SK-N-SH (cell line): ENCODE measurements around the gene KRTAP4-3.
"Not testable (repeated sequence)": the region's sequence is repeated elsewhere in the genome, so short reads cannot be mapped to it uniquely, and the experiment has no call there.

Source experiments
- FOXM1 ChIP-seq: IDR thresholded peaks from 2 replicates; pipeline ENCODE4 v1.4.0; 2012; ENCODE audit warnings: low read depth, mild to moderate bottlenecking
- GATA2 ChIP-seq: sonication (generic); formaldehyde crosslinking; IDR thresholded peaks from 2 replicates; pipeline ENCODE4 v1.5.0; 2020; ENCODE audit warnings: mild to moderate bottlenecking, missing genetic modification reagents
- POLR2AphosphoS5 ChIP-seq: IDR thresholded peaks from 2 replicates; pipeline ENCODE4 v1.6.1; 2012; ENCODE audit warnings: low read depth, low read length
- RAD21 ChIP-seq: IDR thresholded peaks from 2 replicates; pipeline ENCODE4 v1.6.1; 2012; ENCODE audit warnings: mild to moderate bottlenecking, low read length
- SMC3 ChIP-seq: IDR thresholded peaks from 2 replicates; pipeline ENCODE4 v1.6.1; 2012; ENCODE audit warnings: low read depth, low read length, improper control_type of control experiment
- TF ChIP-seq, protein P1 (sequence below): fragments of 200-600 bp; sonication (generic); IDR thresholded peaks from 2 replicates; pipeline ENCODE4 v1.6.1; 2017; ENCODE audit warnings: antibody characterized with exemption, mild to moderate bottlenecking, moderate library complexity
- TF ChIP-seq, protein P2 (sequence below): IDR thresholded peaks from 2 replicates; pipeline ENCODE4 v1.4.0; 2012; ENCODE audit warnings: low read depth

- TF ChIP-seq FOXM1; RAD21; GATA2 (CRISPR knock-in tag); POLR2AphosphoS5; SMC3: not testable (repeated sequence)
- TF ChIP-seq, protein P1, sequence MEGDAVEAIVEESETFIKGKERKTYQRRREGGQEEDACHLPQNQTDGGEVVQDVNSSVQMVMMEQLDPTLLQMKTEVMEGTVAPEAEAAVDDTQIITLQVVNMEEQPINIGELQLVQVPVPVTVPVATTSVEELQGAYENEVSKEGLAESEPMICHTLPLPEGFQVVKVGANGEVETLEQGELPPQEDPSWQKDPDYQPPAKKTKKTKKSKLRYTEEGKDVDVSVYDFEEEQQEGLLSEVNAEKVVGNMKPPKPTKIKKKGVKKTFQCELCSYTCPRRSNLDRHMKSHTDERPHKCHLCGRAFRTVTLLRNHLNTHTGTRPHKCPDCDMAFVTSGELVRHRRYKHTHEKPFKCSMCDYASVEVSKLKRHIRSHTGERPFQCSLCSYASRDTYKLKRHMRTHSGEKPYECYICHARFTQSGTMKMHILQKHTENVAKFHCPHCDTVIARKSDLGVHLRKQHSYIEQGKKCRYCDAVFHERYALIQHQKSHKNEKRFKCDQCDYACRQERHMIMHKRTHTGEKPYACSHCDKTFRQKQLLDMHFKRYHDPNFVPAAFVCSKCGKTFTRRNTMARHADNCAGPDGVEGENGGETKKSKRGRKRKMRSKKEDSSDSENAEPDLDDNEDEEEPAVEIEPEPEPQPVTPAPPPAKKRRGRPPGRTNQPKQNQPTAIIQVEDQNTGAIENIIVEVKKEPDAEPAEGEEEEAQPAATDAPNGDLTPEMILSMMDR: not testable (repeated sequence)
- TF ChIP-seq, protein P2, sequence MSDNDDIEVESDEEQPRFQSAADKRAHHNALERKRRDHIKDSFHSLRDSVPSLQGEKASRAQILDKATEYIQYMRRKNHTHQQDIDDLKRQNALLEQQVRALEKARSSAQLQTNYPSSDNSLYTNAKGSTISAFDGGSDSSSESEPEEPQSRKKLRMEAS: not testable (repeated sequence)
These were observed 18.9 kb downstream of the KRTAP4-3 start for GRCh38 chr17:41148971-41149651.
